Thyroid gland (tissue), 4 donors: Measurements from ENCODE around the gene CTTNBP2NL.

Experiments
- CTCF ChIP-seq, 6 experiments: fragments of 200-600 bp in 3 of 6; fragments of 450-650 bp in 3 of 6; sonication (generic) in 3 of 6; IDR thresholded peaks; one replicate each; pipeline ENCODE4 v1.5.1; 2016 to 2019; ENCODE audit warnings: antibody characterized with exemption in 6 of 6, mild to moderate bottlenecking in 2 of 6, inconsistent platforms in 1 of 6, moderate library complexity in 1 of 6
- POLR2A ChIP-seq, 2 donors: fragments of 450-650 bp; IDR thresholded peaks; one replicate each; pipeline ENCODE4 v1.6.1; 2017; ENCODE audit warnings: antibody characterized with exemption in 2 of 2, mild to moderate bottlenecking in 2 of 2, moderate library complexity in 1 of 2

DNA sequence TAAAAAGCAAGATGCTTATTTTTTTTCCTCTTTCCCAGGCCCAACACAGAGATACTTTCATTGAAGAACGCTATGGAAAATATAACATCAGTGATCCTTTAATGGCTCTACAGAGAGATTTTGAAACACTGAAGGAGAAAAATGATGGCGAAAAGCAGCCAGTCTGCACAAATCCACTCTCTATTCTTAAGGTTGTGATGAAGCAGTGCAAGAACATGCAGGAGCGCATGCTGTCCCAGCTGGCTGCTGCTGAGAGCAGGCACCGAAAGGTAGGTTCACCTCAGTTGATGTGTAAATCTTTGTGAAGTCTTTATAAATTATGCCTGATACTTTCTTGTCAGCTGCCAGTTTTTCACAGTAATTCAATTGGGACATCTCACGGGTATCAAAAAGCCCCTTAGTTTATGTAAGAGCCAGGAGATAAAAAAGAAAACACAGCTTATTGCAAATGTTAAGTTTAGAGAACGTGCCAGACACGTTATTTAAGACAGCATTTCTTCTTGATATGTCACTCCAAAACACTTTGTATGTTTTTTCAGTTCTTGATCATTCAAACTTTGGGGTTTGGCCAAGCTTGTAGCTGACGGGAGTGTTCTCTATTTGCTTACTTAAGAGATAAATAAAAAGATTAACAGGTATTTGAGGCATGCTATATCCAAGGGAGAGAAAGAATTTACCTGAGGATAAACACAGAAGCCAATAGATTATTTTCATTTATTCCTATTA lies 53.1 kb downstream of the CTTNBP2NL start:
- TF ChIP-seq CTCF (IDR thresholded peaks at IDR 0.05) (no peak), POLR2A (IDR thresholded peaks at IDR 0.05) (no peak)
